Epithelial cell of prostate (primary cell): ENCODE measurements around the gene WDR70.

Experiments
- DNase-seq: peaks from one replicate; pipeline ENCODE4 v3.0.0-alpha.2; 2011; ENCODE audit warnings: low read depth, low spot score
- H3K27ac ChIP-seq: fragments of 450-650 bp; 2 replicates; pipeline ENCODE4 v1.5.1; 2017; ENCODE audit warnings: mild to moderate bottlenecking

Gene WDR70

GRCh38 chr5:37712750-37713149, 333.6 kb downstream of the WDR70 start:
- no peak overlapping the region for H3K27ac ChIP-seq
- no peak for DNase-seq

GRCh38 chr5:37714756-37715155, 335.6 kb downstream of the WDR70 start:
- no peak for DNase-seq
- H3K27ac ChIP-seq: no peak overlapping the region

- DNase-seq: no peak
- no peak overlapping the region for H3K27ac ChIP-seq
Observed at GRCh38 chr5:37715361-37715760, 336.2 kb downstream of the WDR70 start.

GRCh38 chr5:37715992-37716391, 336.9 kb downstream of the WDR70 start:
- H3K27ac ChIP-seq: no peak overlapping the region
- DNase-seq: no peak

GRCh38 chr5:37716405-37716804, 337.3 kb downstream of the WDR70 start:
- H3K27ac ChIP-seq: no peak overlapping the region
- DNase-seq: no peak

GRCh38 chr5:37717276-37717612, 338.1 kb downstream of the WDR70 start:
- H3K27ac ChIP-seq: no peak overlapping the region
- DNase-seq: no peak

- DNase-seq: peak; percentile 68
- no peak overlapping the region for H3K27ac ChIP-seq
Observed at GRCh38 chr5:37717613-37718431, 338.7 kb downstream of the WDR70 start.

- no peak for DNase-seq
- H3K27ac ChIP-seq: no peak overlapping the region
Observed at GRCh38 chr5:37720550-37720952, 341.4 kb downstream of the WDR70 start.

GRCh38 chr5:37721447-37721871, 342.3 kb downstream of the WDR70 start:
- DNase-seq: no peak
- H3K27ac ChIP-seq: no peak overlapping the region

- peak; percentile 34 for DNase-seq
- H3K27ac ChIP-seq: no peak overlapping the region
Observed at GRCh38 chr5:37722236-37723161, 343.4 kb downstream of the WDR70 start.

GRCh38 chr5:37723162-37723961, 344.2 kb downstream of the WDR70 start:
- no peak for DNase-seq
- H3K27ac ChIP-seq: no peak overlapping the region

- no peak for DNase-seq
- H3K27ac ChIP-seq: no peak overlapping the region
Observed at GRCh38 chr5:37724395-37725125, 345.4 kb downstream of the WDR70 start.

GRCh38 chr5:37725185-37725584, 346.1 kb downstream of the WDR70 start:
- no peak overlapping the region for H3K27ac ChIP-seq
- no peak for DNase-seq

- no peak for DNase-seq
- no peak overlapping the region for H3K27ac ChIP-seq
Observed at GRCh38 chr5:37727238-37727637, 348.1 kb downstream of the WDR70 start.

- H3K27ac ChIP-seq: no peak overlapping the region
- no peak for DNase-seq
Observed at GRCh38 chr5:37730896-37731455, 351.9 kb downstream of the WDR70 start.

- no peak overlapping the region for H3K27ac ChIP-seq
- DNase-seq: no peak
Observed at GRCh38 chr5:37734114-37734513, 355.0 kb downstream of the WDR70 start.

- DNase-seq: no peak
- H3K27ac ChIP-seq: no peak overlapping the region
Observed at GRCh38 chr5:37735649-37736347, 356.7 kb downstream of the WDR70 start.

- no peak overlapping the region for H3K27ac ChIP-seq
- no peak for DNase-seq
Observed at GRCh38 chr5:37736397-37736796, 357.3 kb downstream of the WDR70 start.
